ENCODE results near the gene EMD.

DNA sequence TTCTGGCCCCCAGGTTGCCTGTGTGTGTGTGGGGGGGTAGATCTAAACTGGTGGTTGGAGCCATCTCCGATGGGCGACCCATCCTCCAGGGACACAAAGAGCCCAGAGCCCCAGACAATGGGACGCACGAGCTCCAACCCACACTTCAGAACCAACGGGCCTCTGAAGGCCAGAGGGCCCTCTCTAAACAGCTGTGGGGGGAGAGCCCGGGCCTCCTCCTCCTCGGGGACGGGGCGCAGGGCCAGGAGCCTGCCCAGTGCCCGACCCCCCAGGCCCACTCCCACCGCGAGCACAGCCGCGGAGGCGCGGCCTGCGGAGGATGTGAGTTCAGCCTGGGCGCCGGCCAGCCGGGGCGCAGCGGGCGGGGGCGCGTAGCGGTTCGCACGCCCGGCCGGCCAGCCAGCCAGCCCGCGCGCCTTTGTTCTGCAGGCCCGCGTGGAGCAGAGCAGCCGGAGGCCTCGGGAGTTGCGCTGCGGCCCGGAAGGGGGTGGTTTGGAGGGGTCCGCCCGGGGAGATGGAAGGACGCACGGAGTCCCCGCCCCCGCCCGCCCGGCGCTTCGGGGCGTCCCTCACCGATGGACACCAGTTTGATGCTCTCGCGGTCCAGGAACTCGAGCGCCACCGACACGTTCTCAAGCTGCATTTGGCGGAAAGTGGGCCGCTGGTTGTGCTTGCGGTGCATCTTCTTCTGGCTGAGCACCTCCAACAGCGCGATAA, 8.6 kb upstream of the EMD start:
- TF ChIP-seq, protein P1, sequence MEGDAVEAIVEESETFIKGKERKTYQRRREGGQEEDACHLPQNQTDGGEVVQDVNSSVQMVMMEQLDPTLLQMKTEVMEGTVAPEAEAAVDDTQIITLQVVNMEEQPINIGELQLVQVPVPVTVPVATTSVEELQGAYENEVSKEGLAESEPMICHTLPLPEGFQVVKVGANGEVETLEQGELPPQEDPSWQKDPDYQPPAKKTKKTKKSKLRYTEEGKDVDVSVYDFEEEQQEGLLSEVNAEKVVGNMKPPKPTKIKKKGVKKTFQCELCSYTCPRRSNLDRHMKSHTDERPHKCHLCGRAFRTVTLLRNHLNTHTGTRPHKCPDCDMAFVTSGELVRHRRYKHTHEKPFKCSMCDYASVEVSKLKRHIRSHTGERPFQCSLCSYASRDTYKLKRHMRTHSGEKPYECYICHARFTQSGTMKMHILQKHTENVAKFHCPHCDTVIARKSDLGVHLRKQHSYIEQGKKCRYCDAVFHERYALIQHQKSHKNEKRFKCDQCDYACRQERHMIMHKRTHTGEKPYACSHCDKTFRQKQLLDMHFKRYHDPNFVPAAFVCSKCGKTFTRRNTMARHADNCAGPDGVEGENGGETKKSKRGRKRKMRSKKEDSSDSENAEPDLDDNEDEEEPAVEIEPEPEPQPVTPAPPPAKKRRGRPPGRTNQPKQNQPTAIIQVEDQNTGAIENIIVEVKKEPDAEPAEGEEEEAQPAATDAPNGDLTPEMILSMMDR (conservative IDR thresholded peaks at IDR 0.05 in 1 of 2, IDR thresholded peaks at IDR 0.05 in 1 of 2; ENCODE audit: extremely low read depth in 1 of 2, insufficient read depth in 1 of 2, low read depth in 1 of 2, low read length in 2 of 2), result no peak
- TF ChIP-seq EZH2 (IDR thresholded peaks at IDR 0.05; ENCODE audit: borderline replicate concordance, low read length), result no peak
